Suprapubic skin (tissue), 4 donors: Measurements from ENCODE around the gene RAPGEF4. TPM values are rescaled to one million over a fixed set of nuclear protein-coding genes. Genes with fewer than 3 reads are reported as not detected.

Experiments used
- DNase-seq, 2 donors: peaks; one replicate each; pipeline ENCODE4 v3.0.0-alpha.2; 2019; ENCODE audit warnings: low spot score in 2 of 2
- H3K27ac ChIP-seq: fragments of 200-600 bp; sonication (generic); one replicate; pipeline ENCODE4 v1.5.1; 2019
- H3K27me3 ChIP-seq: fragments of 200-600 bp; sonication (generic); one replicate; pipeline ENCODE4 v1.5.1; 2019
- H3K36me3 ChIP-seq: fragments of 200-600 bp; sonication (generic); one replicate; pipeline ENCODE4 v1.5.1; 2019
- H3K4me1 ChIP-seq: fragments of 200-600 bp; sonication (generic); one replicate; pipeline ENCODE4 v1.5.1; 2019
- H3K4me3 ChIP-seq: fragments of 200-600 bp; sonication (generic); one replicate; pipeline ENCODE4 v1.5.1; 2019; ENCODE audit warnings: mild to moderate bottlenecking
- H3K9me3 ChIP-seq: fragments of 200-600 bp; sonication (generic); one replicate; pipeline ENCODE4 v1.5.1; 2019
- EP300 ChIP-seq: sonication (generic); formaldehyde crosslinking; IDR thresholded peaks from one replicate; pipeline ENCODE4 v1.6.1; 2017; ENCODE audit warnings: antibody characterized with exemption
- POLR2A ChIP-seq, 2 donors: fragments of 450-650 bp; IDR thresholded peaks; one replicate each; pipeline ENCODE4 v1.6.1; 2017; ENCODE audit warnings: antibody characterized with exemption in 2 of 2, mild to moderate bottlenecking in 2 of 2, moderate library complexity in 2 of 2
- POLR2AphosphoS5 ChIP-seq, 3 donors: sonication (generic); formaldehyde crosslinking; IDR thresholded peaks; one replicate each; pipeline ENCODE4 v1.6.1; 2017; ENCODE audit warnings: antibody characterized with exemption in 3 of 3
- WGBS: methylation state at CpG from one replicate; pipeline ENCODE4 v1.1.5; 2018; 5-methylcytosine and 5-hydroxymethylcytosine counted together
- total RNA-seq, 4 donors: library from RNA; depleted of rRNA; stranded (reverse); fragments of >200 nt; gene quantifications; one replicate each; pipeline ENCODE4 v1.1.0, GENCODE V29; 2016
- TF ChIP-seq, protein P1 (sequence below), 2 donors: fragments of 200-600 bp in 1 of 2; fragments of 450-650 bp in 1 of 2; sonication (generic) in 1 of 2; IDR thresholded peaks; one replicate each; pipeline ENCODE4 v1.5.1; 2016 to 2019; ENCODE audit warnings: antibody characterized with exemption in 2 of 2, mild to moderate bottlenecking in 1 of 2, moderate library complexity in 1 of 2

The RAPGEF4 gene
- total RNA-seq, 4 donors from 2014 or later = 19.9 to 49.5 (median 27.5) TPM

DNA sequence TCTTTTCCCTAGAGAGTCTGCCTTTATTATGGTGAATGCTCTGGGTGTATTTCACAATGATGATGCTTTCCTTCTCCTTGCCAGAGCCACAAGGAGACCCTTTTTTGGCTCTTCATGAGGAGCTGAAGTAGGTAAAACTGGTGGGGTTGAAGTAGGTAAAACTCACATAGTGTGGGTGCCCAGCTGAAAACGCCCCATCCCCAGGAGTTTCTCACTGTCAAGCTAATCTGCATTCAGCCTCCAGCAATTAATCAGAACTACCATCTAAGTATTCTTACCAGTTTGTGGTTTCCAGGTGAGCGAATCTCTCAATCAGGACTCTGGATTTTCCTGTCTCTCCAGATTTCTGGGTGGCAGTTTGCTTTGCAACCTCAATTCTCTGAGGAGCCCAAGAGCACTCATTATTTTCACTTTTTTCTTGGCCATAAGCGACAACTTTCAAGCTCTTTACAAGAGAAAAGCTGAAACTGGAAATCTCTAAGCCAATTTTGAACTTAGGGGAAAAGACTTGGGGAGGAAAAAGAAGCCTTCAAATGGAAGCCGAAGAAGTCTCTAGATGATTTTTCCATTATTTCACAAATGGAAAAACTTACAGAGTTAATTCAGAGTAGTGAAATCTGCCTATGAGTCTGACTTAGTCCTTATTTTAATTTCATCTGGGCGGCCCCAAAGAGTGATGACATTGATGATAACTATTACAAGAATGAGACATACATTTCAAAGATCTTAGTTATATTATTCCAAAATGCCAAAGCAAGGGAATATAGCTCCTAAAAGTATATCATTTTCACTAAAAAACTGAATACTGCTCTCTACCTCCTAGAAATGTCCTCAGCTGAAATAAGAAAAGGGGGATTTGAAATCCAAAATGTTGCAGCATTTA lies 218.6 kb downstream of the RAPGEF4 start:
- Histone ChIP-seq H3K4me3 (no peak overlapping the region), H3K27me3 (no peaks in the 10 kb centered on the region), H3K27ac (peak overlapping the region; percentile 53), H3K4me1 (peaks cover 14% of the 10 kb centered on the region), H3K36me3 (no peaks in the 10 kb centered on the region), H3K9me3 (no peaks in the 10 kb centered on the region)
- WGBS = 59% methylated on average over 5 of the region's 5 CpGs
- TF ChIP-seq, protein P1, sequence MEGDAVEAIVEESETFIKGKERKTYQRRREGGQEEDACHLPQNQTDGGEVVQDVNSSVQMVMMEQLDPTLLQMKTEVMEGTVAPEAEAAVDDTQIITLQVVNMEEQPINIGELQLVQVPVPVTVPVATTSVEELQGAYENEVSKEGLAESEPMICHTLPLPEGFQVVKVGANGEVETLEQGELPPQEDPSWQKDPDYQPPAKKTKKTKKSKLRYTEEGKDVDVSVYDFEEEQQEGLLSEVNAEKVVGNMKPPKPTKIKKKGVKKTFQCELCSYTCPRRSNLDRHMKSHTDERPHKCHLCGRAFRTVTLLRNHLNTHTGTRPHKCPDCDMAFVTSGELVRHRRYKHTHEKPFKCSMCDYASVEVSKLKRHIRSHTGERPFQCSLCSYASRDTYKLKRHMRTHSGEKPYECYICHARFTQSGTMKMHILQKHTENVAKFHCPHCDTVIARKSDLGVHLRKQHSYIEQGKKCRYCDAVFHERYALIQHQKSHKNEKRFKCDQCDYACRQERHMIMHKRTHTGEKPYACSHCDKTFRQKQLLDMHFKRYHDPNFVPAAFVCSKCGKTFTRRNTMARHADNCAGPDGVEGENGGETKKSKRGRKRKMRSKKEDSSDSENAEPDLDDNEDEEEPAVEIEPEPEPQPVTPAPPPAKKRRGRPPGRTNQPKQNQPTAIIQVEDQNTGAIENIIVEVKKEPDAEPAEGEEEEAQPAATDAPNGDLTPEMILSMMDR (IDR thresholded peaks at IDR 0.05) = no peak
- DNase-seq = no peak

GRCh38 chr2:172955587-172955986 lies 219.9 kb downstream of the RAPGEF4 start:
- H3K27me3 ChIP-seq = no peaks in the 10 kb centered on the region
- H3K9me3 ChIP-seq = no peaks in the 10 kb centered on the region
- 81% methylated on average over 11 of the region's 11 CpGs for WGBS
- no peak overlapping the region for H3K27ac ChIP-seq
- no peak overlapping the region for H3K4me3 ChIP-seq
- peaks cover 14% of the 10 kb centered on the region for H3K4me1 ChIP-seq
- no peak for DNase-seq
- TF ChIP-seq, protein P1 (IDR thresholded peaks at IDR 0.05) = no peak
- TF ChIP-seq POLR2A (IDR thresholded peaks at IDR 0.05) = no peak
- no peak for TF ChIP-seq EP300
- no peak for TF ChIP-seq POLR2AphosphoS5 (IDR thresholded peaks at IDR 0.05)
- H3K36me3 ChIP-seq = no peaks in the 10 kb centered on the region

- Histone ChIP-seq H3K27ac (no peak overlapping the region), H3K4me1 (peaks cover 14% of the 10 kb centered on the region), H3K27me3 (no peaks in the 10 kb centered on the region), H3K36me3 (no peaks in the 10 kb centered on the region), H3K9me3 (no peaks in the 10 kb centered on the region), H3K4me3 (no peak overlapping the region)
- no peak for DNase-seq
- TF ChIP-seq EP300 (no peak), POLR2A (IDR thresholded peaks at IDR 0.05) (no peak), POLR2AphosphoS5 (IDR thresholded peaks at IDR 0.05) (no peak)
- TF ChIP-seq, protein P1 (IDR thresholded peaks at IDR 0.05) = no peak
These were observed 222.1 kb downstream of the RAPGEF4 start for GRCh38 chr2:172957734-172958133.

- WGBS = 94% methylated on average over 1 of the region's 1 CpG
- H3K36me3 ChIP-seq = no peaks in the 10 kb centered on the region
- TF ChIP-seq POLR2AphosphoS5 (IDR thresholded peaks at IDR 0.05) = no peak
- TF ChIP-seq EP300 = no peak
- TF ChIP-seq, protein P1 (IDR thresholded peaks at IDR 0.05) = no peak
- TF ChIP-seq POLR2A (IDR thresholded peaks at IDR 0.05) = no peak
- peaks cover 2% of the 10 kb centered on the region for H3K4me1 ChIP-seq
- no peak for DNase-seq
- no peaks in the 10 kb centered on the region for H3K27me3 ChIP-seq
- H3K9me3 ChIP-seq = no peaks in the 10 kb centered on the region
- H3K27ac ChIP-seq = no peak overlapping the region
- no peak overlapping the region for H3K4me3 ChIP-seq
These were observed 226.4 kb downstream of the RAPGEF4 start for GRCh38 chr2:172962082-172962481.

- DNase-seq = no peak
- TF ChIP-seq, protein P1 (IDR thresholded peaks at IDR 0.05) = no peak
- TF ChIP-seq POLR2AphosphoS5 (IDR thresholded peaks at IDR 0.05) = no peak
- TF ChIP-seq EP300 = no peak
- TF ChIP-seq POLR2A (IDR thresholded peaks at IDR 0.05) = no peak
- H3K4me3 ChIP-seq = no peak overlapping the region
- H3K27ac ChIP-seq = no peak overlapping the region
- peaks cover 3% of the 10 kb centered on the region for H3K4me1 ChIP-seq
- H3K27me3 ChIP-seq = no peaks in the 10 kb centered on the region
- WGBS = 74% methylated on average over 2 of the region's 2 CpGs
- no peaks in the 10 kb centered on the region for H3K9me3 ChIP-seq
- no peaks in the 10 kb centered on the region for H3K36me3 ChIP-seq
These were observed 227.2 kb downstream of the RAPGEF4 start for GRCh38 chr2:172962824-172963223.
